ENCODE measurements around the gene STXBP5.
A peak's percentile ranks its signal among the peaks of the same experiment; 100 is the strongest.
"Not testable (repeated sequence)": the region's sequence is repeated elsewhere in the genome, so short reads cannot be mapped to it uniquely, and the experiment has no call there.

STXBP5 gene

DNA sequence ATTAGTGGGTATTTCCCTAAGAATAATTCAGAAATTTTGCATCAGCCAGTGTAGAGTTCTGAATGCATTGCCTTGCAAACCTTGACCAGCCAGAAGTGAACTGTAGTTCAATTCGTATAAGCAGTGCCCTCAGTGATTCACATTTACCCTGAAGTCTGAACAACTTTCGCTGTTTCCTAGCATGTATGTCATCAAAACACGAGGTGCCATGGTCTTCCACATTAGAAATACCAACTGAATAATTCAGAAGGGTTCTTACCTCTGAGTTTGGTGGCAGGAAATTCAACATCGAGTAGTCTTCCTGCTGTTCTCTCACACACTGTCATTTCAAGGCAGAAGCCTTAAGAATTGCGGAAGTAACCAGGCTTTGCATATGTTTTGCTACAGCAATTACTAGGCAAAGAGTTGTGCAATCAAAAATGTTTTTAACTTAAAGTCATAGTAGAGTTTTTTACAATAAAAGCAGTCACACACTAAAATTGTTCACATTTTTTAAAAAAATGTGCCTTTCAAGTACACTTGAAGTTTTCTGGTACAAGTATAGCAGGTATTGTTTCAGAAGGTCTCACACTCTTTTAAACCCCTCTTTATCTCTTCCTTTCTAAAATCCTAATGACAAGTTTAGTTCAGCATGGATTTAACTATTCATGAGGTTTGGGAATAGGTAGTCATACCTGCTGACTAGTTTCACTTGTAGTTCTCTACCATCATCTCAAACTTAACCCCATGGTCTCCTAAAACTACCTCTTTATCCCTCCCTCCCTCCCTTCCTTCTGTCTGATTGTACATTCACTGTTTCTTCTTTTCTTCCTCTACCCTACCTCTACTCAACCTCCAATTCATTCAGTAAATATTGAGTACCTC is 118.3 kb downstream of the STXBP5 start:
- Mint-ChIP-seq H3K27me3 (no peaks in the 10 kb centered on the region), H3K9me3 (no peaks in the 10 kb centered on the region)

DNA sequence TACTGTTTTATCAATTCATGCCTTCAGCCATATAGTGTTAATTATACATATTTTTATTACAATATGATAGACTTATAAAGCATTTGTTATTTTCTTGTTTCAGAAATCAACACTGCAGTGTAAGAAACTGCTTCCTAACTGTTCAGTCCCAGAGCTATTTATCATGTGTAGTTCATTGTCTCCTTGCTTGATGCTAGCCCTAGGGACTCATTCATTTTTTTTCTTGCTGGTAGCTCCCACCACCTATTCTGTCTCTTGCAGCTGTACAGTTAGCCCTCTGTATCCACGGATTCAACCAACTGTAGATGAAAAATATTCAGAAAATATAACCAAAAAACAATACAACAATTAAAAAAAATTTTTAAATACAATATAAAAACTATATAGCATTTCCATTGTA is 121.3 kb downstream of the STXBP5 start:
- peaks cover 23% of the 10 kb centered on the region for H3K4me1 Mint-ChIP-seq
- H3K4me3 Mint-ChIP-seq, result no peak overlapping the region
- peaks cover 16% of the 10 kb centered on the region for H3K36me3 Mint-ChIP-seq
- no peaks in the 10 kb centered on the region for H3K9me3 Mint-ChIP-seq
- no peak overlapping the region for H3K27ac Mint-ChIP-seq
- H3K27me3 Mint-ChIP-seq, result no peaks in the 10 kb centered on the region

More for the DNA sequence above, 118.3 kb downstream of the STXBP5 start:
- H3K4me1 Mint-ChIP-seq, result peaks cover 23% of the 10 kb centered on the region
- peak overlapping the region; percentile 91 for H3K27ac Mint-ChIP-seq
- peak overlapping the region; percentile 51 for H3K4me3 Mint-ChIP-seq
- peaks cover 11% of the 10 kb centered on the region for H3K36me3 Mint-ChIP-seq

DNA sequence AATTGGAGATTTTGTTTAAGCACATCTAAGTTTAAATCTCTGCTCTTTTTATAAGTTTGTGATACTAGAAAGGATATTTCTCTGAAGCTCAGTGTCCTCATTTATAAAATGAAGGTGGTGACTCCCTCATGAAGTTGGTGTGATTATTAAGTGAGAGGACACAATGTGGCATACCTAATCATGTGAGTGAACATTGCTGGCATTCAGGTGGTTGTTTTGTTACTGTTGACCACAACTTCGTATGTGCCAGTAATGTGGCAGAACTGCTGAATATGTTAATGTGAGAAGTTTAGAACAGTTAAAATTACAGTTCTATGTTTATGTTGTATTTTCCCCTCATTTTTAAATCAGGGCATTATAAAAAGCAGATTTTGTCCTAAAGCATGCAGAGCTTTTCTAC is 127.2 kb downstream of the STXBP5 start:
- H3K4me1 Mint-ChIP-seq, result no peaks in the 10 kb centered on the region
- peaks cover 25% of the 10 kb centered on the region for H3K36me3 Mint-ChIP-seq
- H3K27ac Mint-ChIP-seq, result no peak overlapping the region
- no peak overlapping the region for H3K4me3 Mint-ChIP-seq
- no peaks in the 10 kb centered on the region for H3K9me3 Mint-ChIP-seq
- H3K27me3 Mint-ChIP-seq, result no peaks in the 10 kb centered on the region

DNA sequence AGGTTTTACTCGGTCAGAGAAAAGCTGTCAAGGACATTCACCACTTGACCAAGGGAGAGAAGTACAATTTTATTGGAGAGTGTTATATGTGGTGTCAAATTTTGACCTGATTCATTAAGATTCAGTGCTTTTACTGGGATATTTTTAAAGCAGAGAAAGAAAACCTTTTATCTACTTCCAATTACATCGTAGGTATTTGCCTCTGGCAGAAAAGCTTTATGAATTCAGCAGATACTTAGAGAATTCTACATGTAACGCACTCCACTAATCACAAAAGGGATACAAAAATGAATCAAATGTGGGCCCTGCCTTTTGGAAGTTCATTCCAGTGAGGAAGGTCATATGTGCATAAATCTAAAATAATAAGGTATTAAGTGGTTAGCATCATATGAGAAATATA is 133.7 kb downstream of the STXBP5 start:
- Mint-ChIP-seq H3K4me1 (no peaks in the 10 kb centered on the region), H3K27me3 (no peaks in the 10 kb centered on the region), H3K4me3 (no peak overlapping the region), H3K9me3 (no peaks in the 10 kb centered on the region), H3K36me3 (peaks cover 25% of the 10 kb centered on the region), H3K27ac (no peak overlapping the region)

DNA sequence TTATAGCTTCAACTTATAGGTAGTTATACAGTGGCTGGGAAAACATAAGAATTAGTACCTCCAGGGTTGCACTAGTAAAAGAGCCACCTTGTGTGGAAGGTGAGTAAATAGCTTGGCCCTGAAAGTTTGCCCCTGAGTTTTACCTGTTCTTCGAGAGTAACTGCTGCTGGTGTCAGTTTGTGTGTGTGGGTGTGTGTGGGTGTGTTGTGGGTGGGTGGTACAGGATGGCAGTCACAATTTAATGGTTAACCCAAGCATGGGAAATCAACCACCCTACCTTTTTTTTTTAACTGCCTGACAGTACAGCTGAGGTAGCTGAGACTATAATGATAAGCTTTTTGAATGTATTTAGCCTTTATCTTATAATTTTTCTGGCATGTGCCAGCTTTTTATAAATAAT is 137.3 kb downstream of the STXBP5 start:
- Mint-ChIP-seq H3K27ac (no peak overlapping the region), H3K36me3 (peaks cover 26% of the 10 kb centered on the region), H3K4me3 (no peak overlapping the region), H3K9me3 (no peaks in the 10 kb centered on the region), H3K27me3 (no peaks in the 10 kb centered on the region), H3K4me1 (no peaks in the 10 kb centered on the region)

DNA sequence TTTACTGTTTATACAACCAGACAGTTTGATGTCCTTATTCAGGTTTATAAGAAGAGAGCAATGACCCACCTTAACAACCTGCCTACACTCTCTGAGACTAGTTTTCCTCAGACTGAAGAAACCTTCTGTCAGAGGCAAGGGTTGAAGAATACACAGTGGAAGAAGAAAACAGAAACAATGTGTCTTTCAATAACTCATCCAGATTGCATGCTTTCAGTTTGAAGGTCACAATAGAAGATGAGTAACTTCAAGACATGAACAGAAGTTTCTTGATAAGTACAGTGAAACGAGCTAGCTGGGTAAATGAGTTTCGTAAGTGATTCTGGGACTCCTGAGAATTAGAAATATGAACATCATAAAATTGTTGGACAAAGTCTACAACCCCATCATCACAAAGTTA is 141.7 kb downstream of the STXBP5 start:
- no peaks in the 10 kb centered on the region for H3K4me1 Mint-ChIP-seq
- no peaks in the 10 kb centered on the region for H3K27me3 Mint-ChIP-seq
- H3K4me3 Mint-ChIP-seq, result no peak overlapping the region
- H3K36me3 Mint-ChIP-seq, result peaks cover 16% of the 10 kb centered on the region
- no peaks in the 10 kb centered on the region for H3K9me3 Mint-ChIP-seq
- no peak overlapping the region for H3K27ac Mint-ChIP-seq

DNA sequence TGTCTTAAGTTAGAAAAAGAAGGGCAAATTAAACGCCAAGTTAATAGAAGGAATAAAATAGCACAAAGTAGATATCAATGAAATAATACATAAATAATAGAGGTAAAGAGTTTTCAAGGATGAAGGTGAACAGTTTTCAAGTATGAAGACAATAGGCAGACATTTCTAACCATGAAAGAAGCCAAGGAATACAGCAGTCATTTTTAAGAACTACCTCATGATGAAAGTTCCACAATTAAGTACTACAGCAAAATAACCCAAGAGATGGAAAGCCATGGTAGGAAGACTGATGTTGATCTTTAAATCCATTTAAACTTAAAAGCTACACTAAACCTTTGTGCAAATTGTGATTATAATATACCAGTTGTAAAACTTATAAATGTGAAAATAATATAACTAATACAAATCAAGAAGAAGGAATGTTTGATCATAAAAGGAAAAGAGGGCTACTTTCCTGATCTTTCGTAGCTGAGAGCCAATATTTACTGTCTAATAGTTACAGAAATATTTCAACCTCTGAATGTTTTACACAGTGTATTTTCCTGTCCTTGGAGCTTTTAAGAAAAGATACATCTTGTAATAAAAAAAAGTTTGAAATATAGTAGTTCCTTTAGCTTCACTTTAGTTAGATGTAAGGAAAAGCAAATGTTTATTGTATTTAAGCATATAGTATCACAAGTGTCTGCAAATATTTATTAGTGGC is 143.1 kb downstream of the STXBP5 start:
- H3K4me3 Mint-ChIP-seq, result no peak overlapping the region
- no peak overlapping the region for H3K27ac Mint-ChIP-seq
- H3K4me1 Mint-ChIP-seq, result no peaks in the 10 kb centered on the region
- peaks cover 10% of the 10 kb centered on the region for H3K36me3 Mint-ChIP-seq
- no peaks in the 10 kb centered on the region for H3K9me3 Mint-ChIP-seq
- no peaks in the 10 kb centered on the region for H3K27me3 Mint-ChIP-seq

DNA sequence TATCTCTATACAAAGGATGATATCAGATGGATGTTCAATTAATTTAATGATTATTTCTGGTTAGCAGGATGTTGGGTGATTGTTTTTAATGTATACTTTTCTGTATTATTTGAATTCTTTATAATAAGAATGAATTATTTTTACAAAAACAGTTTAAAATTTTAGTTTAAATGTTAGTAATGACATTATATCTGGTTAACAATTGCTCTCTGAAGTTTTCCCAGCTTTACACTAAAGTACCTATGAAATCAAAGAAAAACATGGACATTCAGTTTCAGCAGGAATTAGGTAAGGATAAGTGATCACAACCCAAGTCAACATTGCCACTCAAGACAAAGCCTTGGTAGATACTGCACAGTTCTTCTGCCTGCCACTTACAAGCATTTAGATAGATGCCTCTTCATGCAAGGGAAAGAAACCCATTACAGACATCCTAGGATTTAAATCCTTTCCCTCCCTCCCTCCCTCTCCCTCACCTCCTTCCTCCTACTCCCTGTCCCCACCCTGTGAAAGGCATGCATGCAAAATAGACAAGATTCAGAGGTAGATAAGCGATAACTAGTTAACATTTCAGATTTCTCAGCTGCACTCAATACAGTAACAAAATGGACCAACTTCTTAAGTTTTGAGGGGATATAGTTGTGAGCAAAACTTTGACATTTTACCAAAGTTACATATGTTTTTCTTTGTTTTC is 143.8 kb downstream of the STXBP5 start:
- Mint-ChIP-seq H3K4me1 (no peaks in the 10 kb centered on the region), H3K27me3 (no peaks in the 10 kb centered on the region), H3K27ac (no peak overlapping the region), H3K4me3 (no peak overlapping the region), H3K36me3 (peaks cover 10% of the 10 kb centered on the region), H3K9me3 (no peaks in the 10 kb centered on the region)

DNA sequence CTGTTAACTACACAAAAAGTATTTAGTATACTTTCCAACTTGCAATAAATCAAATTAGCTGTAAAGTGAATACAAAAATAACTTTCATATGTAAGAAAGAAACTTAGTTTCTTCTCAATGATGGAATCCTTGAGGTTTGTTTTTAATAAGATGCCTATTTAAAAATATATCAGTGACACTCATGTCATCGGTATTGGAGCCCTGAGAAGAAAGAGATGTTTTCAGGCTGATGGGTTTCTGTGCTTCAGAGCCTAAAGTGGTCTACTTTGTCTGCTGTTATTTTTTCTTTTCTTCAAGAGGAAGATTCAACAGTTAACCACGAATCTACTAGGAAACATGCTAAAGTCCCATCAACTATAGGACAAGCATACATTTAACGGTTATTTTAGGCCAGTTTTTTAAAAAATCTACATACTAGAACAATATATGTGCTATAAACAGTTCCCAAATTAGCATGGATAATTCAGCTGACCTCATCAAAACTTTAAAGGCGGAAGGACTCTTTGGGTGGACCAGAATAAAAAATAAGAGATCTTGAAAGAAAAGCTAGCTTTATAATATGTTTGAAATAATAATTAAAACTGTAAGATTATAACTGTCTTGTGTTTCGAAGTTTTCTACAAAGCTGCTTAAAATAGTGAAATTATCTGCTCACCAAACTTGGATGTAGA is 157.2 kb downstream of the STXBP5 start:
- H3K4me1 Mint-ChIP-seq, result no peaks in the 10 kb centered on the region
- H3K36me3 Mint-ChIP-seq, result peaks cover 41% of the 10 kb centered on the region
- H3K9me3 Mint-ChIP-seq, result peaks cover 6% of the 10 kb centered on the region
- H3K4me3 Mint-ChIP-seq, result no peak overlapping the region
- H3K27me3 Mint-ChIP-seq, result no peaks in the 10 kb centered on the region
- H3K27ac Mint-ChIP-seq, result no peak overlapping the region

DNA sequence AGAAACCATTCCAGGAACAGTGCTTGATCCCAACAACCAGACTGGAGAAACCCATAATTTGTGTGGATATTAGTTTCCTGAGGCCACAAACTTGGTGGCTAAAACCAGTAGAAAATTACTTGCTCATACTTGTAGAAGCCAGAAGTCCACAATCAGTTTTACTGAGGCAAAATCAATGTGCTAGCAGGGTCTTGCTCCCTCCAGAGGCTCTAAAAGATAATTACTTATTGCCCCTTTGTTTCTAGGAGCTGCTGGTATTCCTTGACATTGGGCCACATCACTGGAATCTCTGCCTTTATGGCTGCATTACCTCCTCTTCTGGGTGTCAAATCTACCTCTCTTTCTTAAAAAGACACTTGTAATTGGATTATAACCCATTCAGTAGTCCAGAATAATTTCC is 162.1 kb downstream of the STXBP5 start:
- Mint-ChIP-seq H3K9me3 (no peaks in the 10 kb centered on the region), H3K27ac (no peak overlapping the region), H3K36me3 (peaks cover 20% of the 10 kb centered on the region), H3K4me3 (no peak overlapping the region), H3K27me3 (no peaks in the 10 kb centered on the region), H3K4me1 (no peaks in the 10 kb centered on the region)

DNA sequence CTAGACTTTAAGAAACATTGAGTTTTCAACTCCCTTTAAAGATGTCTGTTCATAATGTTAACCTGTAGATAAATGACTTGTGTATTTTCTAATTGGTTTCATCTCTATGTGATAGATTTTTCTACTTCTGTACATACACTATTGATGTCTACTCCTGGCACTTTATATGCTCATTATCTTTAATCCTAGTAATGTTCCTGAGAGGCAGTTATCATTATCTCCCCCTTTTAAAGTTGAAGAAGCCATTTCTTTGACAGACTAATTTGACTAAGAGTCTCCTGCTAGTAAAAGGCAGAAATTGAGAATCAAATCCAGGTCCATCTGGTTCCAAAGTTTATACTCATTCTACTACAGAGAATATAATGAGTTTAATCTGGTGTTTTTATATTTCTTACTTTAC is 167.1 kb downstream of the STXBP5 start:
- H3K9me3 Mint-ChIP-seq, result no peaks in the 10 kb centered on the region
- no peak overlapping the region for H3K27ac Mint-ChIP-seq
- H3K4me3 Mint-ChIP-seq, result no peak overlapping the region
- no peaks in the 10 kb centered on the region for H3K4me1 Mint-ChIP-seq
- H3K36me3 Mint-ChIP-seq, result peaks cover 23% of the 10 kb centered on the region
- no peaks in the 10 kb centered on the region for H3K27me3 Mint-ChIP-seq

DNA sequence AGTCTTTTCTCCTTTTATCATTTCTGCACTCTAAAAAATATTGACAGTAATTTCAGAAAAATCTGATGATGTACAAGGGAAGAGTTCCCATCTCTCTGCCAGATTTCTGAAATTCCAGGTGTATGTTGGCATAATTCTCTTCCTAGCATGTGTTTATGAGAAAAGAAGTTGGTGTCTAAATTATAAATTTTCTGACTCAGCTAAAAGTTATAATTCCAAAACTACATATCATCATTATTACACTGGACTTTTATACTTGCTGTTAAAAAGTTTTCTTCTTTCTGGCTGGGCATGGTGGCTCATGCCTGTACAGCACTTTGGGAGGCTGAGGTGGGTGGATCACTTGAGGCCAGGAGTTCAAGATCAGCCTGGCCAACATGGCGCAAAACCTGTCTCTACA is 168.6 kb downstream of the STXBP5 start:
- no peak overlapping the region for H3K4me3 Mint-ChIP-seq
- H3K27ac Mint-ChIP-seq, result no peak overlapping the region
- H3K4me1 Mint-ChIP-seq, result no peaks in the 10 kb centered on the region
- H3K27me3 Mint-ChIP-seq, result no peaks in the 10 kb centered on the region
- peaks cover 23% of the 10 kb centered on the region for H3K36me3 Mint-ChIP-seq
- H3K9me3 Mint-ChIP-seq, result no peaks in the 10 kb centered on the region

DNA sequence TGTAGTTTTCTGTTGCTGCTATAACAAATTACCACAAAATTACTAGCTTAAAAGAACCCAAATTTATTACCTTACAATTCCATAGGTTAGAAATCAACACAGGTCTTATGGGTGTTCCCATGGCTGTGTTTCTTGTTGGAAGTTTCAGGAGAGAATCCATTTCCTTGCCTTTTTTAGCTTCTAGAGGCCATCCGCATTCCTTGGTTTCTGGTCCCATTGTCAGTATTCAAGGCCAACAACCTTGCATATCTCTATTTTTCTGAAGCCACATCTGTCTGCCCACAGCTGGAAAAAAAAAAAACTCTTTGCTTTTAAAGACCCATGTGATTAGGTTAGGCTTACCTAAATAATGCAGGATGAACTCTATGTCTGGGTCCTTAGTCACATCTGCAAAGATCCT is 174.6 kb downstream of the STXBP5 start:
- no peak overlapping the region for H3K27ac Mint-ChIP-seq
- H3K36me3 Mint-ChIP-seq, result peaks cover 36% of the 10 kb centered on the region
- no peaks in the 10 kb centered on the region for H3K9me3 Mint-ChIP-seq
- no peaks in the 10 kb centered on the region for H3K27me3 Mint-ChIP-seq
- H3K4me1 Mint-ChIP-seq, result no peaks in the 10 kb centered on the region
- no peak overlapping the region for H3K4me3 Mint-ChIP-seq

DNA sequence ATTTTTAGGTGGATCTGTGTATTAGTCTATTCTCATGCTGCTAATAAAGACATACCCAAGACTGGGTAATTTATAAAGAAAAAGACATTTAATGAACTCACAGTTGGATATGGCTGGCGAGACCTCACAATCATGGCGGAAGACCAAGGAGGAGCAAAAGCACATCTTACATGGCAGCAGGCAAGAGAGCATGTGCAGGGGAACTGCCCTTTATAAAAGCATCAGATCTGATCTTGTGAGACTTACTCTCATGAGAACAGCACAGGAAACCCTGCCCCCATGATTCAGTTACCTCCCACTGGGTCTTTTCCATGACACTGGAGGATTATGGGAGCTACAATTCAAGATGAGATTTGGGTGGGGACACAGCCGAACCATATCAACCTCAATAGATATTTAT is 176.6 kb downstream of the STXBP5 start:
- H3K4me3 Mint-ChIP-seq, H3K27me3 Mint-ChIP-seq, H3K9me3 Mint-ChIP-seq, H3K4me1 Mint-ChIP-seq, H3K27ac Mint-ChIP-seq: not testable (repeated sequence)
- H3K36me3 Mint-ChIP-seq, result peaks cover 28% of the 10 kb centered on the region

DNA sequence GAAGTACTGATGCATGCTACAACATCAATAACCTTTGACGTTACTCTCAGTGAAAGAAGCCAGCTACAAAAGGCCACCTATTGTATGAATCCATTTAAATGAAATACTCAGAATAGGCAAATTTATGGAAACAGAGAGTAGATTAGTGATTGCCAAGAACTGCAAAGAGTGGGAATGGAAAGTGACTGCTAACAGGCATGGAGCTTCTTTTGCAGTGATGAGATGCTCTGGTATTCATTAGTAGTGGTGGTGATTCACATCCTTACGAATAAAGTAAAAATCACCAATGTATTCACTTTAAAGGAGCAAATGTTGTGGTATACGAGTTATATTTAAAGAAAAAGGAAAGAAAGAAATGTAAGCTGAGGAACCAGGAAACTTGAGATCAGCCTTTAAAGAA is 177.5 kb downstream of the STXBP5 start:
- H3K27me3 Mint-ChIP-seq, result no peaks in the 10 kb centered on the region
- no peaks in the 10 kb centered on the region for H3K4me1 Mint-ChIP-seq
- peaks cover 24% of the 10 kb centered on the region for H3K36me3 Mint-ChIP-seq
- H3K9me3 Mint-ChIP-seq, result no peaks in the 10 kb centered on the region
- no peak overlapping the region for H3K4me3 Mint-ChIP-seq
- H3K27ac Mint-ChIP-seq, result no peak overlapping the region

Data from activated naive CD4-positive, alpha-beta T cell treated with anti-CD3 and anti-CD28 coated beads, Interleukin-2, amount 50 U/mL, for 24 hours (primary cell).